GM13976 (cell line): Measurements from ENCODE around the gene FRRS1L.

Source experiments
- DNase-seq: peaks from one replicate; pipeline ENCODE4 v3.0.0; 2012; ENCODE audit warnings: low spot score
- CTCF ChIP-seq: IDR thresholded peaks from 2 replicates; pipeline ENCODE4 v1.5.1; 2012; ENCODE audit warnings: borderline replicate concordance, mild to moderate bottlenecking; ENCODE audit not compliant: insufficient read depth; ENCODE audit errors: extremely low read depth, missing control alignments, control extremely low read depth
- in situ Hi-C: fragments of 300-500 bp; cut with MboI; formaldehyde crosslinking; loops from one replicate; pipeline ENCODE4 v1.12.0; 2022; ENCODE audit warnings: low sequenced_read_pairs, mixed read lengths, inconsistent platforms; ENCODE audit not compliant: unreplicated experiment

FRRS1L gene

GRCh38 chr9:109141375-109141774 is 25.7 kb downstream of the FRRS1L start:
- in situ Hi-C loops: no loop called here
- DNase-seq: no peak
- no peak for TF ChIP-seq CTCF

GRCh38 chr9:109139851-109140250 is 27.2 kb downstream of the FRRS1L start:
- TF ChIP-seq CTCF: no peak
- in situ Hi-C loops: no loop called here
- DNase-seq: no peak

GRCh38 chr9:109138421-109138820 is 28.6 kb downstream of the FRRS1L start:
- no peak for DNase-seq
- in situ Hi-C loops: no loop called here
- no peak for TF ChIP-seq CTCF

GRCh38 chr9:109134167-109134578 is 32.9 kb downstream of the FRRS1L start:
- no peak for DNase-seq
- in situ Hi-C loops: no loop called here
- no peak for TF ChIP-seq CTCF

- no peak for DNase-seq
- in situ Hi-C loops: no loop called here
- no peak for TF ChIP-seq CTCF
These were observed 33.5 kb downstream of the FRRS1L start for GRCh38 chr9:109133533-109133932.

- in situ Hi-C loops: no loop called here
These were observed 34.5 kb downstream of the FRRS1L start for GRCh38 chr9:109132567-109133021.

More at GRCh38 chr9:109132567-109133021, 34.5 kb downstream of the FRRS1L start:
- no peak for TF ChIP-seq CTCF
- no peak for DNase-seq
